Psoas muscle (tissue), 8 donors: Measurements from ENCODE around the gene IQCK. TPM values are rescaled to one million over a fixed set of nuclear protein-coding genes. Genes with fewer than 3 reads are reported as not detected.

ENCODE experiments used
- ATAC-seq, 4 donors: fragments of 200-7000 bp; cut with Tn5 transposase; one replicate each; pipeline ENCODE4 v1.9.1; 2020; ENCODE audit warnings: moderate library complexity in 3 of 4, mild to moderate bottlenecking in 2 of 4
- DNase-seq, 2 donors: peaks; one replicate each; pipeline ENCODE4 v3.0.0-alpha.2; 2020
- H3K27ac ChIP-seq: fragments of 200-600 bp; one replicate; pipeline ENCODE4 v1.8.0; 2022
- H3K27me3 ChIP-seq, 3 donors: fragments of 200-600 bp in 1 of 3; one replicate each; pipeline versions ENCODE4 v1.6.1 to v1.8.0; 2013 to 2022; ENCODE audit warnings: low read length in 2 of 3, mild to moderate bottlenecking in 2 of 3, moderate library complexity in 1 of 3; ENCODE audit not compliant: insufficient read depth in 3 of 3
- H3K36me3 ChIP-seq, 2 donors: fragments of 200-600 bp in 1 of 2; one replicate each; pipeline versions ENCODE4 v1.6.1 to v1.8.0; 2013 to 2022; ENCODE audit warnings: low read depth in 1 of 2, mild to moderate bottlenecking in 1 of 2, moderate library complexity in 1 of 2; ENCODE audit not compliant: insufficient read depth in 1 of 2
- H3K4me1 ChIP-seq: fragments of 200-600 bp; one replicate; pipeline ENCODE4 v1.8.0; 2022
- H3K4me3 ChIP-seq: fragments of 200-600 bp; one replicate; pipeline ENCODE4 v1.8.0; 2022; ENCODE audit warnings: mild to moderate bottlenecking
- H3K9me3 ChIP-seq: fragments of 200-600 bp; one replicate; pipeline ENCODE4 v1.8.0; 2022
- WGBS, 3 donors: extraction: QIAGEN DNeasy Blood & Tissue Kit; methylation state at CpG; one replicate each; pipeline versions ENCODE4 v1.1.6 to v1.1.7; 2013; 5-methylcytosine and 5-hydroxymethylcytosine counted together
- intact Hi-C, 2 donors: fragments of 100-400 bp; cut with DNase I; formaldehyde crosslinking; loops; one replicate each; pipeline versions ENCODE4 v1.11.0 to v1.14.2; 2022
- polyA plus RNA-seq, 3 donors: library from polyadenylated mRNA; stranded (reverse); fragments of 200-250 nt; gene quantifications; one replicate each; pipeline ENCODE4 v1.2.3, GENCODE V29; 2013
- total RNA-seq, 4 donors: library from RNA; stranded (reverse); fragmentation: NEBNext Ultra II Directional in 2 of 4; extraction: Animal tissue kit (Norgen Biotek cat#: 25700) in 2 of 4; gene quantifications; one replicate each; pipeline versions ENCODE4 v1.2.1 to v1.2.4, GENCODE V29; 2021 to 2023
- TF ChIP-seq, protein P1 (sequence below): fragments of 200-600 bp; IDR thresholded peaks from one replicate; pipeline ENCODE4 v1.8.0; 2022; ENCODE audit warnings: antibody characterized with exemption
- donor health status: healthy with polysubstance abuse.
- donor health status: DM: no; HTN: no; CAD: no; lungs with moderate emphysema.
- donor health status: Bipolar disorder and iron deficiency.
- donor health status: healthy.
- donor health status: DM: yes; HTN: yes; CAD: no.
- donor health status: DM: no; HTN: no; CAD: no.
- donor health status: DM: no; HTN: no; CAD: no.
- donor health status: DM: yes; HTN: yes; CAD: no.

IQCK gene
- total and polyA plus RNA-seq, 7 donors = 4.3 to 9.9 (median 6.3) TPM

DNA sequence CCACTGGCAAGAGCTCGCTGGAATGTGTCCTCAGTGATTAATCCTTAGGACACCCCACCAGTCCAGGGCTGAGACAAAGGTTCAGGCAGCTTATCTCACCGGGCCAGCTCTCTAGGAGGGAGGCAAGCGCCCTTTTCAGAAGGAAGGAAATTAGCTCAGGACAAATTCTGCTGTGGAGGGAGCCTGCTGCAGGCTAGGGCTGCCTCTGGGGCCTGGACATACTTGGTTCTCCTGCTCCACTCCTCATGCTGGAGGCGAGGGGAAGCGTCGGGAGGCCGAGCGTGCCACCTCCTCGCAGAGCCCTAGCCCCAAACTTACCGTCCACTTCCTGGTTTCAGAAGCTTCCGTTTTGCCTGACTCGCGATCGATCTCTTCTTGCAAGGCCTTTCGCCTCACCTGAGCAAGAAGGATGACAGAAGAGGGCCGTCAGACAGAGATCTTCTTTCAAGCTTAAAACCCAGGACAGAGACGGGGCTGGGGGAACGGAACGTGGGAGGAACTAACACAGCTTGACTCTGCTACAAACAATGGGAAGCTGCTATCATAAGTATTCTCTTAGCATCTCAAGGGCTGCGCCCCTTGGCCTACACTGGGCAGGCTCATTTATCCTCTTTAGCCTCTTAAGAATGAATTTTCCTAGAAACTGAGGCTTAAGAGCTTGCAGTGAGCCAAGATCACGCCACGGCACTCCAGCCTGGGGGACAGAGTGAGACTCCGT, 7.7 kb upstream of the IQCK start:
- 67 to 83% (median 77%) methylated on average over 23 of the region's 23 CpGs for WGBS, 3 donors
- H3K27me3 ChIP-seq = no peaks in the 10 kb centered on the region
- H3K27ac ChIP-seq = peak overlapping the region; percentile 48
- H3K9me3 ChIP-seq = no peaks in the 10 kb centered on the region
- H3K4me1 ChIP-seq = no peaks in the 10 kb centered on the region
- intact Hi-C loops = no loop called here
- no peak overlapping the region for H3K4me3 ChIP-seq
- DNase-seq (no peak), ATAC-seq (peak in 2 of 4 donors; percentile 21 to 22)
- peaks cover 4 to 76% of the 10 kb centered on the region in 2 donors for H3K36me3 ChIP-seq
- TF ChIP-seq, protein P1, sequence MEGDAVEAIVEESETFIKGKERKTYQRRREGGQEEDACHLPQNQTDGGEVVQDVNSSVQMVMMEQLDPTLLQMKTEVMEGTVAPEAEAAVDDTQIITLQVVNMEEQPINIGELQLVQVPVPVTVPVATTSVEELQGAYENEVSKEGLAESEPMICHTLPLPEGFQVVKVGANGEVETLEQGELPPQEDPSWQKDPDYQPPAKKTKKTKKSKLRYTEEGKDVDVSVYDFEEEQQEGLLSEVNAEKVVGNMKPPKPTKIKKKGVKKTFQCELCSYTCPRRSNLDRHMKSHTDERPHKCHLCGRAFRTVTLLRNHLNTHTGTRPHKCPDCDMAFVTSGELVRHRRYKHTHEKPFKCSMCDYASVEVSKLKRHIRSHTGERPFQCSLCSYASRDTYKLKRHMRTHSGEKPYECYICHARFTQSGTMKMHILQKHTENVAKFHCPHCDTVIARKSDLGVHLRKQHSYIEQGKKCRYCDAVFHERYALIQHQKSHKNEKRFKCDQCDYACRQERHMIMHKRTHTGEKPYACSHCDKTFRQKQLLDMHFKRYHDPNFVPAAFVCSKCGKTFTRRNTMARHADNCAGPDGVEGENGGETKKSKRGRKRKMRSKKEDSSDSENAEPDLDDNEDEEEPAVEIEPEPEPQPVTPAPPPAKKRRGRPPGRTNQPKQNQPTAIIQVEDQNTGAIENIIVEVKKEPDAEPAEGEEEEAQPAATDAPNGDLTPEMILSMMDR = no peak

- no peak for DNase-seq
- TF ChIP-seq, protein P1 = no peak
- no peak for ATAC-seq
- Histone ChIP-seq H3K4me1 (no peaks in the 10 kb centered on the region), H3K36me3 (peaks cover 4 to 72% of the 10 kb centered on the region in 2 donors), H3K27me3 (no peaks in the 10 kb centered on the region), H3K9me3 (no peaks in the 10 kb centered on the region), H3K4me3 (no peak overlapping the region), H3K27ac (peak overlapping the region; percentile 48)
- WGBS, 3 donors = 53 to 76% (median 66%) methylated on average over 13 of the region's 13 CpGs
- intact Hi-C loops = no loop called here
Observed at GRCh38 chr16:19710991-19711545, 7.0 kb upstream of the IQCK start.

DNA sequence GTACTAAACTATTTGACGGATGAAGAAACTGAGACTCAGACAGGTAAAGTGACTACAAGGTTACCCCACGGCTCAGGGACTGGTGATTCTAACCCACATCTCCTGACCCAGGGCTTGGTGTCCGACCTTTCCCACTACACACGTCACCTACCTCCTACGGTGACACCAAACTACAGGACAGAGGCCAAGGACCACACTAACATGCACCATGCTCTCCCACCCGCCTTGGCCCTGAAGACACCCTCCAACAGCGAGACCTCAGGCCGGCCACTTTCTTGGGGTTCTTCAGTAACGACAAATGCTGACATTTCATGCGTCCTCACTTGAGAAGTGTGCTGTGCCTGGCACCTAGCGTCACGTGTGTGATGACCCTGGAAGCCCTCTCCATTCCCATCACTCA, 6.4 kb upstream of the IQCK start:
- peaks cover 4 to 71% of the 10 kb centered on the region in 2 donors for H3K36me3 ChIP-seq
- no peak overlapping the region for H3K4me3 ChIP-seq
- WGBS, 3 donors = 93% methylated on average over 12 of the region's 12 CpGs
- TF ChIP-seq, protein P1 = no peak
- DNase-seq (no peak), ATAC-seq (no peak)
- no peaks in the 10 kb centered on the region for H3K9me3 ChIP-seq
- intact Hi-C loops = no loop called here
- H3K27ac ChIP-seq = no peak overlapping the region
- H3K27me3 ChIP-seq = no peaks in the 10 kb centered on the region
- peaks cover 3% of the 10 kb centered on the region for H3K4me1 ChIP-seq

- intact Hi-C loops = no loop called here
- no peaks in the 10 kb centered on the region for H3K27me3 ChIP-seq
- ATAC-seq (no peak), DNase-seq (no peak)
- H3K9me3 ChIP-seq = no peaks in the 10 kb centered on the region
- WGBS, 3 donors = 90 to 94% (median 93%) methylated on average over 11 of the region's 11 CpGs
- peaks cover 4 to 64% of the 10 kb centered on the region in 2 donors for H3K36me3 ChIP-seq
- H3K27ac ChIP-seq = no peak overlapping the region
- no peak overlapping the region for H3K4me3 ChIP-seq
- TF ChIP-seq, protein P1 = no peak
- peaks cover 12% of the 10 kb centered on the region for H3K4me1 ChIP-seq
Observed at GRCh38 chr16:19712418-19713058, 5.5 kb upstream of the IQCK start.
